ENCODE data around the gene GPR37L1.
"Not testable (repeated sequence)": the region's sequence is repeated elsewhere in the genome, so short reads cannot be mapped to it uniquely, and the experiment has no call there.

Gene GPR37L1

DNA sequence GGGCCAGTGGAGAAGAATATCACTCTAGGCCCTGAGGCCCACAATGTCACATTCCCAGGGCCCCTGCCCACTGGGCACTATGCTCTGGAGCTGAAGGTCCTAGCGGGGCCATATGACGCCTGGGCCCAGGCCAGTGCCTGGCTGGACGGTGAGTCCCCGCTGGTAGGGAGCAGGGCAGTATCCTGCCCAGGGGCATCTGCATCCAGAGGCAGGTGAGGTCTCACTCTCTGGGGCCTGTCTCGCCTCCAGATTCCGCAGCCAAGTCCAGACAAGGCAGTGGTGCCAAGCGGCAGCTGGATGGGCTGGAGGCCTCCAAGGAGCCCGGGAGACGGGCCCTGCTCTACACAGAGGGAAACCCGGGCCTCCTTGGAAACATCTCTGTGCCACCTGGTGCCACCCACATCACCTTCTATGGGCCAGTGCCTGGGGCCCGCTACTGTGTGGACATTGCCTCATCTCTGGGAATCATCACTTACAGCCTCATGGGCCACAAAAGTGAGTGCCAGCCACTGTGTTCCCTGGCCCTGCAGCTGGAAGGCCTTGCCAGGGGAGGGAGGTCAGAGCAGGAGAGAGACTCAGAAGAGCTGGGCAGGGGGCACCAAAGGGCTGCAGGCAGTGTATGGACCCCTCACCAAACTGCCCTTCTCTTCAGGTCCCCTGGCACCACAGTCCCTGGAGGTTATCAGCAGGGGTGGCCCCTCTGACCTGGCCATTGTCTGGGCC, 48.7 kb downstream of the GPR37L1 start:
- no peak for DNase-seq (ENCODE audit: low spot score)

GRCh38 chr1:202172015-202172355, 49.3 kb downstream of the GPR37L1 start:
- DNase-seq (ENCODE audit: low spot score) = no peak

- DNase-seq (ENCODE audit: low spot score) = no peak
These were observed 51.3 kb downstream of the GPR37L1 start for GRCh38 chr1:202173993-202174392.

- DNase-seq (ENCODE audit: low spot score) = no peak
These were observed 54.5 kb downstream of the GPR37L1 start for GRCh38 chr1:202176949-202177927.

- DNase-seq (ENCODE audit: low spot score) = no peak
These were observed 57.4 kb downstream of the GPR37L1 start for GRCh38 chr1:202179828-202180750.

DNA sequence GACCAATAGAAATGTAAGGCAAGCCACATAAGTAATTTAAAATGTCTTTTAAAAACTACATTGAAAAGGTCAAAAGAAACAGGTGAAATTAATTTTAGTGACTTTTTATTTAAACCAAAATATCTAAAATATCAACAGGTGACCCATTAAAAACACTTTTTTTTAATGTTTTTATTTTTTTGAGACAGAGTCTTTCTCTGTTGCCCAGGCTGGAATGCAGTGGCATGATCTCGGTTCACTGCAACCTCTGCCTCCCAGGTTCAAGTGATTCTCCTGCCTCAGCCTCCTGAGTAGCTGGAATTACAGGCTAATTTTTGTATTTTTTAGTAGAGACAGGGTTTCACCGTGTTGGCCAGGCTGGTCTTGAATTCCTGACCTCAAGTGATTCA, 58.0 kb downstream of the GPR37L1 start:
- DNase-seq (ENCODE audit: low spot score) = not testable (repeated sequence)

- DNase-seq (ENCODE audit: low spot score) = no peak
These were observed 58.9 kb downstream of the GPR37L1 start for GRCh38 chr1:202181586-202181985.

DNA sequence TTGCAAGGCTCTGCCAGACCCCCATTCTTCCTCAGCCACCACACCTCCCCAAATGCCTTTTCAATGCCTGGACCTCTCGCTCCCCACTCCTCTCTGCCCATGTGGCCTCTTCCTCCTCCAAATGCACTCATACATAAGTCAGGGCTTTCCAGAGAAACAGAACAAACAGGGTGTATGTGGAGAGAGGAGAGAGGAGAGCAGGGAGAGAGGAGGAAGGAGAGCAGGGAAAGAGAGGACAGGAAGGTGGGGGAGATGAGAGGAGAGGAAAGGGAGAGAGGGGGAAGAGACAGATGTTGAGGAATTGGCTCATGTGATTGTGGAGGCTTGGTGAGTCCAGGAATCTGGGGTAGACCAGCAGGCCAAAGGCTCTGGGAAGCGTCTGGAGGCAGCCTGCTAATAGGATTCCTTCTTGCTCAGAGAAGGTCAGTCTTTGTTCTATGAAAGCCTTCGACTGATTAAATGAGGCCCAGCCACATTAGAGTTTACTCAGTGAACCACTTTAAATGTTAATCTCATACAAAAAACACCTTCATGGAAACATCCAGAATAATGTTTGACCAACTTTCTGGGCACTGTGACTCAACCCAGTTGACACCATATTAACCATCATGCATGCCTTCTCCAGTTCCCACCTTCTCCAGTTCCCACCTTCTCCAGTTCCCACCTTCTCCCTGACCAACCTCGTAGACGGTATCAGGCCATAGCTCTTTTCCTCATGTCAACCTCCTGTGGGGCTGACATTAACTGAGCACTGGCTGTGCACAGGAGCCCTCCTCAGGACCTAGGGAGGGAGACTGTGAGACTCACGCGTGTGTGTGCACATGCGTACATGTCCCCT, 59.5 kb downstream of the GPR37L1 start:
- no peak for DNase-seq (ENCODE audit: low spot score)

Measured in CD4-positive, alpha-beta T cell treated with Interleukin-6 at 100 ng/mL for 8 hours (primary cell).